ENCODE measurements around the gene MPRIP.

DNA sequence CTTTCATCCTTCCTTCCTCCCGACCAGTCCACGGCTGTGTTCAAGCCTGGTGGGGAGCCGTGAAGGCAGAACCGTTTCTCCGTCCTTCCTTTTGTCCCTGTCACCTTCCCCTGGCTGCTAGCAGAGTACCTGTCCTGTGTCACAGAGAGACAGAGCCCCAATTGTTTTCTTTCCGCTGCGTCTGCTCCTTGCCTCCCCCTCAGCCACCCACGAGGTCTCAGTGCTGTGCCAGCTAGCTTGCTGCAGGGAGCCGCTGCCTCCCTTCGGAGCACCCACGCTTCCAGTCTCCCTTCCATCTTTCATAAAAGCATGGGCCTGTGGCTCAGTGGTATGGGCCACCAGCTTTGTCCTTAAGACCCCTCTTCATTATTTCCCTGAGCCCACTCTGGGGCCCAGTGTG, 62.2 kb downstream of the MPRIP start:
- TF ChIP-seq POLR2A (IDR thresholded peaks at IDR 0.05): no peak
- TF ChIP-seq, protein P1, sequence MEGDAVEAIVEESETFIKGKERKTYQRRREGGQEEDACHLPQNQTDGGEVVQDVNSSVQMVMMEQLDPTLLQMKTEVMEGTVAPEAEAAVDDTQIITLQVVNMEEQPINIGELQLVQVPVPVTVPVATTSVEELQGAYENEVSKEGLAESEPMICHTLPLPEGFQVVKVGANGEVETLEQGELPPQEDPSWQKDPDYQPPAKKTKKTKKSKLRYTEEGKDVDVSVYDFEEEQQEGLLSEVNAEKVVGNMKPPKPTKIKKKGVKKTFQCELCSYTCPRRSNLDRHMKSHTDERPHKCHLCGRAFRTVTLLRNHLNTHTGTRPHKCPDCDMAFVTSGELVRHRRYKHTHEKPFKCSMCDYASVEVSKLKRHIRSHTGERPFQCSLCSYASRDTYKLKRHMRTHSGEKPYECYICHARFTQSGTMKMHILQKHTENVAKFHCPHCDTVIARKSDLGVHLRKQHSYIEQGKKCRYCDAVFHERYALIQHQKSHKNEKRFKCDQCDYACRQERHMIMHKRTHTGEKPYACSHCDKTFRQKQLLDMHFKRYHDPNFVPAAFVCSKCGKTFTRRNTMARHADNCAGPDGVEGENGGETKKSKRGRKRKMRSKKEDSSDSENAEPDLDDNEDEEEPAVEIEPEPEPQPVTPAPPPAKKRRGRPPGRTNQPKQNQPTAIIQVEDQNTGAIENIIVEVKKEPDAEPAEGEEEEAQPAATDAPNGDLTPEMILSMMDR (IDR thresholded peaks at IDR 0.05): no peak
